ENCODE data around the gene LHFPL3.
A peak's percentile ranks its signal among the peaks of the same experiment; 100 is the strongest.
"Not testable (repeated sequence)": the region's sequence is repeated elsewhere in the genome, so short reads cannot be mapped to it uniquely, and the experiment has no call there.

LHFPL3 gene

GRCh38 chr7:104497379-104497967, 169.1 kb downstream of the LHFPL3 start:
- no peak for DNase-seq

GRCh38 chr7:104499975-104500374, 171.6 kb downstream of the LHFPL3 start:
- no peak for DNase-seq

- DNase-seq, result no peak
Measured at GRCh38 chr7:104509874-104510273, 181.5 kb downstream of the LHFPL3 start.

GRCh38 chr7:104524853-104525252, 196.4 kb downstream of the LHFPL3 start:
- no peak for DNase-seq

- DNase-seq, result no peak
Measured at GRCh38 chr7:104528142-104528541, 199.7 kb downstream of the LHFPL3 start.

- no peak for DNase-seq
Measured at GRCh38 chr7:104529567-104529966, 201.2 kb downstream of the LHFPL3 start.

GRCh38 chr7:104530251-104530650, 201.8 kb downstream of the LHFPL3 start:
- DNase-seq, result no peak

GRCh38 chr7:104534149-104534548, 205.7 kb downstream of the LHFPL3 start:
- DNase-seq, result no peak

- no peak for DNase-seq
Measured at GRCh38 chr7:104535841-104536240, 207.4 kb downstream of the LHFPL3 start.

- DNase-seq, result no peak
Measured at GRCh38 chr7:104536956-104537355, 208.6 kb downstream of the LHFPL3 start.

GRCh38 chr7:104538152-104538551, 209.7 kb downstream of the LHFPL3 start:
- DNase-seq, result no peak

GRCh38 chr7:104541897-104542296, 213.5 kb downstream of the LHFPL3 start:
- no peak for DNase-seq

- no peak for DNase-seq
Measured at GRCh38 chr7:104548861-104549260, 220.5 kb downstream of the LHFPL3 start.

GRCh38 chr7:104550362-104550761, 222.0 kb downstream of the LHFPL3 start:
- DNase-seq, result no peak

- no peak for DNase-seq
Measured at GRCh38 chr7:104551226-104551625, 222.8 kb downstream of the LHFPL3 start.

- peak; percentile 26 for DNase-seq
Measured at GRCh38 chr7:104552102-104552501, 223.7 kb downstream of the LHFPL3 start.

- DNase-seq, result no peak
Measured at GRCh38 chr7:104553074-104553473, 224.7 kb downstream of the LHFPL3 start.

- DNase-seq, result not testable (repeated sequence)
Measured at GRCh38 chr7:104563350-104563901, 235.0 kb downstream of the LHFPL3 start.

GRCh38 chr7:104569751-104570150, 241.3 kb downstream of the LHFPL3 start:
- no peak for DNase-seq

GRCh38 chr7:104572554-104572953, 244.2 kb downstream of the LHFPL3 start:
- DNase-seq, result no peak

- no peak for DNase-seq
Measured at GRCh38 chr7:104584620-104585019, 256.2 kb downstream of the LHFPL3 start.

GRCh38 chr7:104595591-104595990, 267.2 kb downstream of the LHFPL3 start:
- not testable (repeated sequence) for DNase-seq

GRCh38 chr7:104603957-104604356, 275.6 kb downstream of the LHFPL3 start:
- DNase-seq, result no peak

GRCh38 chr7:104604706-104605105, 276.3 kb downstream of the LHFPL3 start:
- no peak for DNase-seq

- DNase-seq, result no peak
Measured at GRCh38 chr7:104621321-104621720, 292.9 kb downstream of the LHFPL3 start.
